ENCODE measurements around the gene SLC25A47. TPM values are rescaled to one million over a fixed set of nuclear protein-coding genes. Genes with fewer than 3 reads are reported as not detected.
A peak's percentile ranks its signal among the peaks of the same experiment; 100 is the strongest.

Gene SLC25A47
- total and polyA plus RNA-seq, 2 of the 4 experiments (the other 2 are of a cell fraction), result not detected

DNA sequence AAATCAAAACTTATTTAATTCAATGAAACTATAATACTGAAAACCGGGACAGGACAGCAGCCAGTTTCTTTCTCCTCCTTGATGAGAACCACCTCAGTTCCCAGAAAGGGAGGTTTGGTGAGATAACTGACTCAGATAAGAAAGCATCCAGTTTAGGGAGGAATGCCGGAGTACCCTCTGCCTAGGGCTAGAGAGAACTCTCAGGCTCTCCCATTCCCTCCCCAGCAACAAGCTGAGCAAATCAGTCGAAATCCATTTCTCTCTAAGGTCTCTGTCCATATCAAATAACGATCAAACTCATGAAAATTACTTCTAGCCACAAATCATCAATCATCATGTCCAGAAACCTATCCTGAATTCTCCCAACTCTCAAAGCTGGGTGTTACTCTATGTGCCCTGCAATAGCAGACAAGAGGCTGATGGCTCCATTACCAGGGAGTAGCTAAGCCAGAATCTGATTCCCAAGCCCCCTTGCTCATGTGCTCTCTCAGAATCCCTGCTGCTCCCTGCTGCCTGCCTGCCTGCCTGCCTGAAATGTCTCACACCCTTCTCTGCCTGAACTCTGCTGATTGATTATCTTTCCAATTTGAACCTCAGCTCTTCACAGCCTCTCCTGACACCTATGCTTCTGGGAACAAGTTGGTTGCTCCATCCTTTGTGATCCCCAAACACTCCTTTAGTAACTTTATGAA lies 49.4 kb downstream of the SLC25A47 start:
- DNase-seq, result no peak
- peaks cover 13% of the 10 kb centered on the region for H3K4me1 ChIP-seq (ENCODE audit: control insufficient read depth, insufficient read depth, low read length)
- peak overlapping the region; percentile 86 for H3K4me2 ChIP-seq (ENCODE audit: low read depth, low read length)
- H3K4ac ChIP-seq (ENCODE audit: low read depth, low read length), result peak overlapping the region; percentile 60
- ChIA-PET POLR2A (ENCODE audit: unreplicated experiment) (no interaction called here), CTCF (interaction anchor here (1.0 to 1.3 kb wide), 3 partner anchors 9 to 59 kb away, joined by 3 to 4 read pairs (median 3); no protein-coding TSS in a partner anchor)
- H3K79me1 ChIP-seq (ENCODE audit: low read depth in 1 of 2, low read length in 2 of 2), result peaks cover 29 to 78% of the 10 kb centered on the region in 2 experiments
- H2BK20ac ChIP-seq (ENCODE audit: low read depth, low read length), result no peak overlapping the region
- no peak overlapping the region for H4K8ac ChIP-seq (ENCODE audit: low read depth in 2 of 2, low read length in 2 of 2)
- peak overlapping the region; percentile 6 for H3K14ac ChIP-seq (replicated peaks; ENCODE audit: low read depth, low read length)
- in situ Hi-C loops (cut with MboI; ENCODE audit: low sequenced_read_pairs), result no loop called here
- H2BK5ac ChIP-seq (ENCODE audit: low read depth, low read length, poor library complexity, severe bottlenecking), result no peak overlapping the region
- ATAC-seq (ENCODE audit: low read depth), result no peak
- H3K9me3 ChIP-seq (ENCODE audit: control insufficient read depth, insufficient read depth, low read length), result no peaks in the 10 kb centered on the region
- no peaks in the 10 kb centered on the region for H3K27me3 ChIP-seq (ENCODE audit: control insufficient read depth, insufficient read depth, low read length)
- H2BK120ac ChIP-seq (ENCODE audit: low read depth, low read length), result peak overlapping the region; percentile 7; the same call in 1 of the 2 replicates
- peak overlapping the region; percentile 34 for H3K9ac ChIP-seq (ENCODE audit: low read depth, low read length)
- H3K36me3 ChIP-seq (ENCODE audit: control insufficient read depth, insufficient read depth, low read length), result peaks cover 28% of the 10 kb centered on the region
- 40% methylated on average over 2 of the region's 4 CpGs; no CpG with 5 or more reads in 1 of the 2 experiments for WGBS, 2 experiments (ENCODE audit: extremely low coverage in 2 of 2, insufficient read length in 1 of 2)
- peak overlapping the region; percentile 38 for H4K5ac ChIP-seq (ENCODE audit: low read depth, low read length)
- H2AK5ac ChIP-seq (ENCODE audit: low read depth, low read length), result peak overlapping the region; percentile 55; the same call in 1 of the 2 replicates
- H3K9me1 ChIP-seq (ENCODE audit: insufficient read depth, low read length), result peaks cover 17% of the 10 kb centered on the region
- peak overlapping the region; percentile 77; the same call in 1 of the 2 replicates for H3K23ac ChIP-seq (ENCODE audit: low read depth, low read length)
- no peak overlapping the region for H2AK9ac ChIP-seq (replicated peaks; ENCODE audit: low read depth, low read length, poor library complexity)
- H3K27ac ChIP-seq (ENCODE audit: insufficient read depth, low read length), result peak overlapping the region; percentile 70
- H3K18ac ChIP-seq (ENCODE audit: low read depth, low read length), result peak overlapping the region; percentile 26; the same call in 1 of the 2 replicates
- peak overlapping the region; percentile 23; the same call in 1 of the 3 replicates for H2BK15ac ChIP-seq (ENCODE audit: low read depth, low read length)
- no peak overlapping the region for H3K56ac ChIP-seq (ENCODE audit: extremely low read depth, insufficient read depth, low read length)
- H4K20me1 ChIP-seq (ENCODE audit: insufficient read depth, low read length), result peaks cover 11% of the 10 kb centered on the region; the same call in 1 of the 2 replicates
- H4K91ac ChIP-seq (ENCODE audit: insufficient read depth, low read depth, low read length), result peak overlapping the region; percentile 50
- H3K4me3 ChIP-seq (ENCODE audit: insufficient read depth, low read depth, low read length), result peak overlapping the region; percentile 8; the same call in 1 of the 2 replicates
- H2AFZ ChIP-seq (replicated peaks; ENCODE audit: low read length, poor library complexity), result no peak overlapping the region
- dilution Hi-C loops (cut with HindIII; ENCODE audit: low sequenced_read_pairs, unreplicated experiment), result no loop called here
- intact Hi-C loops (cut with micrococcal nuclease), result no loop called here
- no TSS peak for BruUV-seq (replicated peaks)
- TF ChIP-seq RAD21 (IDR thresholded peaks at IDR 0.05; ENCODE audit: low read length) (no peak), ELK1 (IDR thresholded peaks at IDR 0.05; ENCODE audit: borderline replicate concordance, low read depth, low read length) (no peak), MAZ (IDR thresholded peaks at IDR 0.05; ENCODE audit: borderline replicate concordance, low read depth, low read length) (no peak), RCOR1 (IDR thresholded peaks at IDR 0.05; ENCODE audit: insufficient replicate concordance, low read length) (no peak), POLR2A (IDR thresholded peaks at IDR 0.05; ENCODE audit: low read depth, low read length) (no peak), NFE2L2 (IDR thresholded peaks at IDR 0.05; ENCODE audit: low read depth, low read length) (no peak), CHD1 (IDR thresholded peaks at IDR 0.05; ENCODE audit: low read depth, low read length) (no peak), CEBPB (IDR thresholded peaks at IDR 0.05; ENCODE audit: low read depth, low read length) (no peak), MXI1 (IDR thresholded peaks at IDR 0.05; ENCODE audit: borderline replicate concordance, low read depth, low read length) (no peak), MAFK (IDR thresholded peaks at IDR 0.05; ENCODE audit: low read depth, low read length) (no peak), FOS (IDR thresholded peaks at IDR 0.05; ENCODE audit: low read depth, low read length) (no peak), SMC3 (IDR thresholded peaks at IDR 0.05; ENCODE audit: low read depth, low read length) (no peak), CTCF (conservative IDR thresholded peaks at IDR 0.05; ENCODE audit: low read depth, low read length) (no peak), BHLHE40 (IDR thresholded peaks at IDR 0.05; ENCODE audit: low read depth, low read length) (no peak)
- TF ChIP-seq, protein P1, sequence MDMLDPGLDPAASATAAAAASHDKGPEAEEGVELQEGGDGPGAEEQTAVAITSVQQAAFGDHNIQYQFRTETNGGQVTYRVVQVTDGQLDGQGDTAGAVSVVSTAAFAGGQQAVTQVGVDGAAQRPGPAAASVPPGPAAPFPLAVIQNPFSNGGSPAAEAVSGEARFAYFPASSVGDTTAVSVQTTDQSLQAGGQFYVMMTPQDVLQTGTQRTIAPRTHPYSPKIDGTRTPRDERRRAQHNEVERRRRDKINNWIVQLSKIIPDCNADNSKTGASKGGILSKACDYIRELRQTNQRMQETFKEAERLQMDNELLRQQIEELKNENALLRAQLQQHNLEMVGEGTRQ (IDR thresholded peaks at IDR 0.05; ENCODE audit: low read depth, low read length), result no peak
